HCEC 1CT (cell line): ENCODE measurements around the gene KRTAP12-3.
"Not testable (repeated sequence)": the region's sequence is repeated elsewhere in the genome, so short reads cannot be mapped to it uniquely, and the experiment has no call there.

Experiments used
- DNase-seq: peaks from one replicate; pipeline ENCODE4 v3.0.0-alpha.2; 2017

The KRTAP12-3 gene

DNA sequence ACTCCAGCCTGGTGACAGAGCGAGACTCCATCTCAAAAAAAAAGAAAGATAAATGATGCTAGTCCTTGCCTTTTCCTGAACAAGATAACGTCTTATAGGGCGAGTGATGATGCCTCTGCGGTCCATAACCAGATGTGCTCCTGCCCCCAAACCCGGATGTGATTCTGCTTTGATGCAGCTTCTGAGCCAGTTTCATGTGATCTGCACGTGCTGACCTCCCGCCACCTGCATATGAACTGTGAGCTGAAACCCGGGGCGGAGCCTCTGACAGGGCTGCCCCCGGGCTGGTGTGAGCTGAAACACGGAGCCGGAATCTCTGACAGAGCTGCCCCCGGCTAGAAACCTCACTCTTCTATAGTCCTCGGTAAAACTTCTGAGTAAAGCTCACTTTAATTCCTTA, 4.6 kb upstream of the KRTAP12-3 start:
- no peak for DNase-seq

DNA sequence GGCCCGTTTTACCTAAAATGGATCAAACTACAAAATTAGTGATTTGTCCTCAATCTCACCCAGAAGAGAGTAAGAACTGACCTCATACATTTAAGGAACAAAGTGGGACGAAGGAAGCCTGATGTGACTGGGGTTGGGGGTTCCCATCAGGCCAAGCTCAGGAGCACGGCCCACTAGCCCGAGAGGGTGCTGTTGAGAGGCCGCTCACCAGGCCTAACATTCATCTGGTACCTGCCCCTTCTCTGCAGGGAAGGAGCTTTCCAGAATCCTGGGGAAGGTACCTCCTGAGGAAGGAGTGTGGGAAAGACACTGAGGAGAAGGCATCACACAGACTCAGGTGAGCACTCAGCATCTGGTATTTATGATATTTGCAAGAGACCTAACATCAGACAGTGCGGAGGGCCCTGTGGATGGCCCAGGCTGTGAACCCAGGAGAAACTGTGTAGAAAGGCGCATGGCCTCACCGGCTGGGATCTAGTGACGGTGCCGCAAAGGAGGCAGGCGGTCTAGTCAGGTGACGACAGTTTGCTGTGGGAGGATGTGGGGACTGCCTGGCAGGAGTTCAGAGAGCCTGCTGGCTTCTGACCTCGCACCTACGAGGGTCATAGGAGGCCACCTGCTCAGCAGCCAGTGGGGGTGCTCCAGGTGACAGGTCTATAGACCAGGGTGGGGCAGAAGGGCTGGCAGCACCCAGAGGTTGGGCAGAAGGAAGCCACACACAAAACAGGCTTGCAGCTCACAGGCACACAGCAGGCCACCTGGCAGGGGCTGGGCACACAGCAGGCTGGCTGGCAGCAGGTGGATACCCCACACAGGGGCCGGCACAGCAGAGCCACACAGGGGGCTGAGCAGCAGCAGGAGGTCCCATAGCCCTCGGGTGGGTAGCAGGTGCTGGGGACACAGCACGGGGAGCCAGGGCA, 3.8 kb upstream of the KRTAP12-3 start:
- DNase-seq, result no peak

DNA sequence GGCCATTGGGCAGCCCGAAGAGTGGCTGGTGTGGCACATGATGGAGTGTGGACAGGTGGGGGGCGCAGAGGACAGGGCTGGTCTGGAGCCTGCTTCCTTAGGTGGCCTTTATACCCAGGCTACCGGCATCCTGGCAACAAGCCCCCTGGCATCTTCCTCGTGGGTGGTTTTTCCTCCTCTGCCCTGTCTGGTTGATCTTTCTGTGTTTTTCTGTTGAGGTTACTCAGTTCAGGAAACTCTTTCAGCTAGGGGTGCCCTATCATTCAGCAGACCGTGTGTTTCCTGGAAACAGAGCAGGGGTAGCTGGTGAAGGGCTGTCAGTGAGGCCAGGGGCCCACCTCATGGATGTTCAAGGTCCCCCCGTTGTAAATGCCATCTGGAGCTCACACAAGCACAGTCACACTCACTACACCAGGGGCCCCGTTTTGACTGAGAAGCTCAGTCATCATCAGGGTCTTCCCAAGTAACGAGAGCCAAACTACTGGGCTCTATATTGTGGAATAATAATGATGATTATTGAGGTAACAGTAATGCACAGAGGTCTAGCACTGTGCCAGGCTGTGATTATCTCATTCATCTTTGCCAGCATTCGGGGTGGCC, 3.1 kb upstream of the KRTAP12-3 start, which contains the start of gene KRTAP12-4:
Gene KRTAP12-4, minus strand, starts transcription at position 84 of the 600 bp plus-strand sequence. Its CDS starts 45 bp downstream, at position 39.
- no peak for DNase-seq

DNA sequence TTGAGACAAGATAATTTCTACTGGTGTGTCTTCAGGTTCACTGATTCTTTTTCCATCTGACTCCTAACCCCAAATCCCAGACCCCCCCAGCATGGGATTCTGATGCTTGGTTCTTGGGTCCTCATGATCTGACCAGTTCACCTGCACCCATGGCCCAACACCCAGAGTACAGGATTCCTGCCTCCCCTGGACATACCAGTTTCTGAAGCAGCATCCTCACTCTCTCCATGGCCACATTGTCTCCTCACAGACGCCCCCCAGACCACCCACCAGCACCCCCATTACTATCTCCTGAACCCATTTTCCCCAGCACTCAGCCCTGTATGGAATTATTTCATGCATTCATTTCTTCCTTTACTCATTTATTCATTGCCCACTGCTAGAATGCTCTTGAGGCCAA, 864 bp upstream of the KRTAP12-3 start:
- DNase-seq, result no peak

DNA sequence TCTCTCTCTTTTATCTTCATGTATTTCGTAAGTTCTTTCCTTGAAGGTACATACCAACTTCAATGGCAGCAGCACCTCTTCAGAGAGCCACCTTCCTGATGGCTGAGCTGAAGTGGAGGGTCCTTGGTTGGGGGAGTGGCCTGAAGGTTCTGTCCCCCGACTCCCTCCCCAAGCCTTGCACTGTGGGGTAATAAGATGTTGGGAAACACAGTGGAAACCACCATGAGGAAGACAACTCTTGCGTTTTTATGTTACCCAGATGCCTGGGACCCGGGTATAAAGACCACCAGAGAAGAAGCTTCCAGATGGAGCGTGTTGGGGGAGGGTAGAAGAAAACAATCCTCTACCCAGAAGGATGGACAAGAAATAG, 794 bp downstream of the KRTAP12-3 start:
- no peak for DNase-seq

DNA sequence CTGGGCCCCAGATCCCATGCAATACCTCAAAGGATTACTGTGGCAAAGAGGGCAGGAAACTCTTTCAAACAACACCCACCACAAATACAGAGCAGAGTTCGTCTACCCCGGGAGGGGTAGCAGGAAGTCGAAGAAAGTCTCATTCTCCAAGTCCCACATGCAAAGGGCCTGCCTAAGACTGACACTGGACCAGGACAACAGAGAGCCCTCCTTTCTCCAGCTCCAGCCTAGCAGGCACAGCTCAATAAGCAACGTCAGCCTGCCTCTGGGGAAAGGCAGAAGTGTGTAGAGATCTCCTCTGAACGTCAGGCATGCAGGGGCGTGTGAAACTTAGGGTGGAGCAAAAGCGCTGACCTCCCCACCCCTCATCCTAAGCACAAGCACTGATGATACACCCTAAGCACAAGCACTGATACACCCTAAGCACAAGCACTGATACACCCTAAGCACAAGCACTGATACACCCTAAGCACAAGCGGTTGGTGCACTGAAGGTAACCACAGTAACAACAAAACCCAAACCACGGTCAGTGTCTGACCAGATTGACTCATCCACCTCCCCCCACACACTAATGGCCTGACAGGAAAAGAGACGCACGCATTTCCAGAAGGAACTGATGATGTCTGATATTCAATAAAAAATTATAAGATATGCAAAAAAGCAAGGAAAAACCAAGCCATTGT, 1.3 kb downstream of the KRTAP12-3 start:
- no peak for DNase-seq

DNA sequence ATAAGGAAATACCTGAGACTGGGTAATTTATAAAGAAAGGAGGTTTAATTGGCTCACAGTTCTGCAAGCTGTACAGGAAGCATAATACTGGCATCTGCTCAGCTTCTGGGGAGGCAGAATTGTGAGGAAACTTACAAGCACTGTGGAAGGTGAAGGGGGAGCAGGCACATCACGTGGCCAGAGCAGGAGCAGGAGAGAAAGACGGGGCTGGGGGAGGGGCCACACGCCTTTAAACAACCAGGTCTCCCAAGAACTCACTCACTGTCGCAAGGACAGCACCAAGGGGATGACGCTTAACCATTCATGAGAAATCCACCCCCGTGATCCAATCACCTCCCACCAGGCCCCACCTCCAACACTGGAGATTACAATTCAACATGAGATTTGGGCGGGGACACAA, 3.8 kb downstream of the KRTAP12-3 start:
- not testable (repeated sequence) for DNase-seq

DNA sequence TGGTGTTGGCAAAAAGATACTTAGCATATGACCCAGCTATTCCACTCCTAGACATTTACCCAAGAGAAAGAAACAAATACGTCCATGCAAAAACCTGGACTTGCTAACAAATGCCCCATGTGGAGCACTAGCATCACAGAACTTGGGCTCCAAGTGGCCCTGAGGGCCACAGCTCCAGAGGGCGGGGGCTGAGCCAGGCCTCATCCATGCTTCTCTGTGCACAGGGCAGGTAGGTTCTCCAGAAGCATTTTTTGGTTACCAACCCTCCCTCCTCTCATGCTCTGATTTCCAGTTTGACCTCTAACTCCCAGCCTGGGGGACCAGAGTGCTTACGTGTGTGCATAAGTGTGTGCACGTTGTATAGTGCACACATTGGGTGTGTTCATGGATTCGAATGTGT, 7.0 kb downstream of the KRTAP12-3 start:
- no peak for DNase-seq

DNA sequence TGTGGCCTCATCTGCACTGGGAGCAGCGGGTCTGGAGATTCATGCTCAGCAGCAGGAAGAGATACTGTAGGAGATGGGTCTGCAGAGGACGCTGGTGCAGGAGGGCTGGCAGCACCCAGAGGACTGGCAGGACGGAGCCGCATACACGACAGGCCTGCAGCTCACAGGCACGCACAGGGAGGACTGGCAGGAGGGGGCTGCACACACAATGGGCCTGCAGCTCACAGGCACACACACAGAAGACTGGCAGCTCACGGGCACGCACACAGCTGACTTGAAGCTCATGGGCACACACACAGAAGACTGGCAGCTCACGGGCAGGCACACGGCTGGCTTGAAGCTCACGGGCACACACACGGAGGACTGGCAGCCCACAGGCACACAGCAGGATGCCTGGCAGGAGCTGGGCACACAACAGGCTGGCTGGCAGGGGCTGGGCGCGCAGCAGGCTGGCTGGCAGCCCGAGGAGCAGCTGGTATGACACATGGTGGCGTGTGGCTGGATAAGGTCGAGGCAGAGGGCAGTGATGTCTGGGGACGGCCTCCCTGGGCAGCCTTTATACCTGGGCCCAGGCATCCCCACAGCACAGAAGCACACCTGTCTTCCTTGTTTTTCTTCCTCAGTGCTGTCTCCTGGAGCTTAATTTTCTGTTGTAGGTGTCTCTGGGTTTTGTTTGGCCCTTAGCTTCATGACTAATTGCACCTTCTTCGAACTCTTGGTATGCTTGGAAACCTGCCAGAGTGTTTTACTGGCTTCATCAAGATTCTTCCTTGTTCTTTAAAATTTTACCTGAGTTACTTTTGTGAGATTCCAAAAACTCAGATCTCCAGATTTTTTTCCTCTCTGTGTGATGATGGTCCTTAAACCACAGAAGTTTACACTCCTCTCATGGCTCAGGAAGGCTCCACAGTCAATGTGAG, 8.9 kb downstream of the KRTAP12-3 start, which contains the start of gene KRTAP12-2:
Gene KRTAP12-2, minus strand, starts transcription at position 527 of the 920 bp plus-strand sequence. Its CDS starts 41 bp downstream, at position 486.
- DNase-seq, result no peak

DNA sequence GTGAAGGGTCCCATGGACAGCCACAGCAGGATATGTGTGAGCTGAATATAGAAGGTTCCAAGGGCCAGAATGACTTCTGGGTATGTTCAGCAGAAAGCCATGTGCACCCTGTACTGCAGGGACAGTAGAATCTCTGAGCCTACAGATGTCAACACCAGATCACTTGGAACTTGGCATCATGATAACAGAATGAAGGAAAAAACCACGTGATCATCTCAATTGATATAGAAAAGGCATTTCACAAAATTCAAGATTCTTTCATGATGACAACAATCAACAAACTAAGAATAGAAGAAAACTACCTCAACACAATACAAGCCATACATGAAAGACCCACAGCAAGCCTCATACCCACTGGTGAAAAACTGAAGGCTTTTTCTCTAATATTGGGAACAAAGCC, 9.9 kb downstream of the KRTAP12-3 start:
- DNase-seq, result no peak

DNA sequence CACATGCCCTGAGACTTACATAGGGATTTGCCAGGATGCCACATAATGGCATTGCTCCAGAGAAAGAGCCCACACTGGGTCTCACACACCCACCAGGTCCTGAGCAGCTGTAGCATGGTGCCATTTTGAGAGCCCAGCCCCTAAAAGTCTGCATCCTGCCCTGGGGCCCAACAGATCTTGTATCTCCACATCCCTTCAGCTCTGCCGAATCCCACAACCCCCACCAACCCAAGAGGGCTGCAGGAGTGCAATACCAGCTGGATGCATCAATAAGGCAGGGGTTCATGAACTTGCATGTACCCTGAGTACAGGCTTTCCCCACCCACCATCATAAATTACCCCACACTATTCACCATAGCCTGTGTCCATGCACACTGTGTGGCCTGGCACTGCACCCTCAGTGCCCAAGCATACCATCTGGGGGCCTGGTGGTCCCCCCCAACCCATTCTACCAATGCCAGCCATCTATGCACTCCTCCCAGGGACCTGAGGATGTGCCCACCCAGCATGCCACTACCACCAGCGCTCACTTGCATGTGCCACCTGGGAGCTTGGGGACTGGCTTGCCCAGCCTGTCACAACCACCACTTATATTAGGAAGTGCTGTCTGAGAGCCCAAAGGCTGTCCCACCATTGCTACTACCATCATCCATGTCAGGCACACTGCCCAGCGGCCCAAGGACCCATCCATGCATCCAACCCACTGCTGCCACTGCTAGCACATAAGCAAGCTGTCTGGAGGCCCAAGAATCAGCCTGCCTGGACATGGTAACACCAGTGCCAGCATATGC, 13.1 kb downstream of the KRTAP12-3 start:
- DNase-seq, result no peak

DNA sequence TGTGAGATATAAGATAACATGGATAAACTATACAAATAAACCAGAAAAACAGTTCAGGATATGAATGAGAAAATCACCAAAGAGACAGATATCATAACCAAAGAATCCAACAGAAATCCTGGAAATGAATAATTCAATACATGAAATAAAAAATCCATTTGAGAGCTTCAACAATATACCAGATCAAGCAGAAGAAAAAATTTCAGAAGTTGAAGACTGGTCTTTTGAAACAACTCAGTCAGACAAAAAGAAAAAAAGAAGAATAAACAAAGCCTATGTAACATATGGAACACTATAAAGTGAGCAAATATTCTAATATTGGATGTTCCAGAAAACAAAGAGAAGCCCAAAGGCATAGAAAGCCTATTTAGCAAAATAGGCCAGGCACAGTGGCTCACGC, 14.2 kb downstream of the KRTAP12-3 start:
- no peak for DNase-seq

DNA sequence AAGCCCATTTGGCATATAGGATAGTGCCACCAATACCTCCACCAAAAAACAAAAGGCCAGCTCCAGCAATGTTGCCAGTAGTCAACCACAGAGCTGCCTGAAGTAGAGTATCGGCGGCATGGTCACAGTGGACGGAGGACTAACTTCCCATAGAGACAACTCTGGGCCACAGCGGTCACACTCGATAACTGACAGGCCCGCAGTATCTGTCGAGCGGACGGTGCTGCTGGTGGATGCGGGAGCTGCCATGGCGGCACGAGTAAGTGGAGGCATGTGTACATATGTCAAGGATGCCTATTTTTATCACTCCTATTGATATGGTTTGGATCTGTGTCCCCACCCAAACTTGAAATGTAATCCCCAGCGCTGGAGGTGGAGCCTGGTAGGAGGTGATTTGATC, 20.1 kb downstream of the KRTAP12-3 start:
- no peak for DNase-seq

DNA sequence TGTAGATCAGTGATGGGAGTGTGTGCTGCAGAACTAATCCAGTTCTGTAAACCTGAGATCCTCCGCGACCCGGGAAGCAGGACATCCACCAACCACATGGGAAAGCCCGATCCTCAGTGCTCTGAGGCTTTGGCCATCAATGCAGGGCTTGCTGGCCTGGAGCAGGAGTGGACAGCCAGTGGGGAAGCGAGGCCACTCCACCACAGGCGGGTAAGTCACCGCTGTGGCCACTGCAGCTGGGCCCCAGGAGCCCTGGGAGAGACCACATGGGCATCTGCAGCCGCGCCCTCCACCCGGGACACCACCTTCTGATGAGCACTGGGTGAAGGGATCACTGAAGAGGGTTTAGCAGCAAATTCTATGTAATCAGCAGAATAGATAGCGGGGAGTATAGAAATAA, 23.4 kb downstream of the KRTAP12-3 start:
- DNase-seq, result no peak

DNA sequence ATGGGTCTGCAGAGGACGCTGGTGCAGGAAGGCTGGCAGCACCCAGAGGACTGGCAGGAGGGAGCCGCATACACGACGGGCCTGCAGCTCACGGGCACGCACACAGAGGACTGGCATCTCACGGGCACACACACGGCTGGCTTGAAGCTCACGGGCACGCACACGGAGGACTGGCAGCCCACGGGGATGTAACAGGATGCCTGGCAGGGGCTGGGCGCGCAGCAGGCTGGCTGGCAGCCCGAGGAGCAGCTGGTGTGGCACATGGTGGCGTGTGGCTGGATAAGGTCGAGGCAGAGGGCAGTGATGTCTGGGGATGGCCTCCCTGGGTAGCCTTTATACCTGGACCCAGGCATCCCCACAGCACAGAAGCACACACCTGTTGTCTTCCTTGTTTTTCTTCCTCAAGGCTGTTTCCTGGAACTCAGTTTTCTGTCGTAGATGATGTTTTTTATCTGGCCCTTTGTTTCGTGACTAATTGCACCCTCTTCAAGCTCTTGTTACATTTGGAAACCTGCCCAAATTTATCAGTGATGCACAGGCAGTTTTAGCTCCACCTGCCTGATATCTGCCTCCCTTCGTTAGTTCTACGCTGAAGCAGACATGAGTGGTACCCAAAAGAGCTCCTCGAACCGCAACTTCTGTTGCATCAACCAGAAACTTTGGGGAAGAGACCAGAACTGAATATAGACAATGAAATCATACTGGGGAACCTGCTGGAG, 24.3 kb downstream of the KRTAP12-3 start, which contains the start of gene KRTAP12-1:
Gene KRTAP12-1, minus strand, starts transcription at position 303 of the 719 bp plus-strand sequence. Its CDS starts 40 bp downstream, at position 263.
- no peak for DNase-seq

DNA sequence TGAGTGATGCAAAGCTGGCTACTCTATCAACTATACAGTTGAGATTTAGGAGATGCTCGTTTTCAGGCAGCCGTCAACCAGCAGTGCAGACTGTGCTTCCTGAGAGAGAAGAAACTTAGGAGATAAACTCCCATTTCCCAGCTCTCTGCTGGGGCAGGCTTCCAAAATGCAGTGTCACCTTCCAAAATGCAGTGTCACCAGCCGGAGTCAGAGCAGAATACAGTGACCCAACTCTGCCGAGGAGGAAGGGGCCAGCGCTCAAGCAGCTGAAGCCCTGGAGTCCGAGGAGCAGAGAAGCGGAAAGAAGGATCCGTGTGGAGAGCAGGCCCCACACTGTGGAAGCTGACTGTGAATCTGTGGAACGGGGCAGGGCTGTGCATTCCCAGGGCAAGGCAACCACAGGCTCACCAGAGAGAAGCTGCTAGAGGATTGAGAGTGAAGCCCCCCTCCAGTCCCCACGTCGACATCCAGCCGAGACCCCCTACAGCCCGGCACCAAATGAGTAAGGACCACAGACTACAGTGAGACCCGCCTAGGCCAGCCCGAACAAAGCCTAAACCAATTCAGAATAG, 24.9 kb downstream of the KRTAP12-3 start:
- no peak for DNase-seq

DNA sequence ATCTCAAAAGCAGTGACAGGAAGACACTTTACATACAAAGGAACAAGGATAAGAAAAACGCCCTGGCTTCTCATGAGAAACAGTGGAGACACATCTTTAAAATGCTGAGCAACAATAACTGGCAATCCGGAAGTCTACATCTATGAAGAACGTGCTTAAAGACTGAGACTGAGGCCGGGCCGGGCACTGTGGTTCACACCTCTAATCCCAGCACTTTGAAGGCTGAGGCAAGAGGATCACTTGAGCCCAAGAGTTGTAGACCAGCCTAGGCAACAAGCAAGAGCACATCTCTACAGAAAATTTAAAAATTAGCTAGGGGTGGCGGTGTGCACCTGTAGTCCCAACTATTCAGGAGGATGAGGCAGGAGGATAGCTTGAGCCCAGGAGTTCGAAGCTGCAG, 26.3 kb downstream of the KRTAP12-3 start:
- no peak for DNase-seq

DNA sequence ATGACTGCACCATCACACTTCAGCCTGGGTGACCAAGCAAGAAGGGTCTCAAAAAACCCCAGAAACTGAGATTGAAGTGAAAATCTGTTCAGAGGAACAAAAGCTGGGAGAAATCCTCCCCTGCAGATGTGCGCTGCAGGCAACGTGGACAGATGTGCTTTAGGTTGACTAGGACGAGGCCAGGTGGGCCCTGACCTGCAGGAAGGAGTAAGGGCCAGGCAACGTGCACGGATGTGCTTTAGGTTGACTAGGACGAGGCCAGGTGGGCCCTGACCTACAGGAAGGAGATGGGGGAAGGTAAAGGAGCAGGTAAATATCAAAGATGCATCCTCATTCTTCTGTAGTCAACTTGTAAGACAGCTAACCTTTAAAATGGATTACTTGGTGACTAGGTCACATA, 26.8 kb downstream of the KRTAP12-3 start:
- DNase-seq, result no peak

DNA sequence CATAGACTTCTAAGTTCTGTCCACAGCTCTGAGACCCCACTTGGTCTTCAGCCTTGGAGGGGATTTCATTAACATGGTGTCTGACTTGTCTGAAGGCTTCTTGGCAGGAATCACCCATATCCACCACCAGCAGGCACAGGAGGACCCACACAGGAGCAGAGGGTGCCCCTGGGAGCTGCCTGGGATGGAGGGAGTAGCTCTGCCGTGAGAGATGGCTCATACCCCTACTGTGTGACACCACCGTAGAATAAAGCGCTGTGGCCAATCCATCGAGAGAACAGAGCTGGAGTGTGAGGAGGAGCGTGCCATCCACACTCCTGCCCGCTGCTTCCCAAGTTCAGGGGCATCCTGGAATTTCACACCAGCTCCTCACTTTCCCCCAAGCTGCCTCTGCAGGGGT, 27.3 kb downstream of the KRTAP12-3 start:
- DNase-seq, result not testable (repeated sequence)

DNA sequence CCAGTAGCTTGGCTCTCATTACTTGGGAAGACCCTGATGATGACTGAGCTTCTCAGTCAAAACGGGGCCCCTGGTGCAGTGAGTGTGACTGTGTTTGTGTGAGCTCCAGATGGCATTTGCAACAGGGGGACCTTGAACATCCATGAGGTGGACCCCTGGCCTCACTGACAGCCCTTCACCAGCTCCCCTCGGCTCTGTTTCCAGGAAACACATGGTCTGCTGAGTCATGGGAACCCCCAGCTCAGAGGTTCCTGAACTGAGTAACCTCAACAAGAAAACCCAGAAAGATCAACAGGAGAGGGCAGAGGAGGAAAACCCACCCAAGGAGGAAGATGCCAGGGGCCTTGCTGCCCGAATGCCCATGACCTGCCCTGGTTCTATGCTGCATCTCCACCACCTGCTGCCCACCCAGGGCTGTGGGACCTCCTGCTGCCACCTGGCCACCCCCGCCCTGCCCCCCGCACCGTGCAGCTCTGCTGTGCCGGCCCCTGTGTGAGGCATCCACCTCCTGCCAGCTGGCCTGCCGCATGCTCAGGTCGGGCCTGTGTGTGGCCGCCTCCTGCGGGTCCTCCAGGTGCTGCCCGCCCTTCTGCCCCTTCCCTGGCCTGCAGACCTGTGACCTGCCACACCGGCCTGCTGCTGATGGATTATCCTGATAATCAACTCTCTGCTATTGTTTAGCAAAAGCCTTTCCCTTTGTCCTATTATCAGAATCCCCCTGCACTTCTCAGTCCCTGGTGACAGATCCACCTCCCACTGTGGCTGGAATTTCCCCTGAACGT, 28.5 kb downstream of the KRTAP12-3 start:
- no peak for DNase-seq
